MM.1S (cell line): Measurements from ENCODE around the gene PI4KA.

Experiments used
- DNase-seq: peaks from one replicate; pipeline ENCODE4 v3.0.0-alpha.2; 2015
- H2AFZ ChIP-seq: fragments of 300-600 bp; sonication (generic); 2 replicates; pipeline ENCODE4 v1.6.0; 2016; ENCODE audit warnings: antibody characterized with exemption, low read length
- H3F3A ChIP-seq: fragments of 300-600 bp; sonication (generic); 2 replicates; pipeline ENCODE4 v1.6.1; 2016; ENCODE audit warnings: mild to moderate bottlenecking, antibody characterized with exemption, low read length, moderate library complexity, mixed read lengths; ENCODE audit not compliant: insufficient read depth
- H3K27ac ChIP-seq: fragments of 300-600 bp; sonication (generic); 2 replicates; pipeline ENCODE4 v1.5.1; 2016; ENCODE audit warnings: mild to moderate bottlenecking, low read length
- H3K27me3 ChIP-seq: fragments of 300-600 bp; sonication (generic); replicated peaks from 2 replicates; pipeline ENCODE4 v1.6.0; 2016; ENCODE audit warnings: low read length; ENCODE audit not compliant: insufficient read depth
- H3K36me3 ChIP-seq: fragments of 300-600 bp; sonication (generic); replicated peaks from 2 replicates; pipeline ENCODE4 v1.6.1; 2016; ENCODE audit warnings: mild to moderate bottlenecking, low read length, mixed read lengths; ENCODE audit not compliant: insufficient read depth
- H3K4me1 ChIP-seq: fragments of 300-600 bp; sonication (generic); 2 replicates; pipeline ENCODE4 v1.6.1; 2016; ENCODE audit warnings: low read length, mixed read lengths
- H3K4me2 ChIP-seq: fragments of 300-600 bp; sonication (generic); 2 replicates; pipeline ENCODE4 v1.6.0; 2016; ENCODE audit warnings: low read depth, low read length
- H3K4me3 ChIP-seq: fragments of 300-600 bp; sonication (generic); 2 replicates; pipeline ENCODE4 v1.5.1; 2016; ENCODE audit warnings: low read length, mixed read lengths
- H3K79me2 ChIP-seq: fragments of 300-600 bp; sonication (generic); 2 replicates; pipeline ENCODE4 v1.6.1; 2016; ENCODE audit warnings: mixed run types, low read length, mixed read lengths
- H3K9ac ChIP-seq: fragments of 300-600 bp; sonication (generic); 2 replicates; pipeline ENCODE4 v1.6.1; 2016; ENCODE audit warnings: low read length, mixed read lengths
- H3K9me2 ChIP-seq: fragments of 300-600 bp; sonication (generic); replicated peaks from 2 replicates; pipeline ENCODE4 v1.6.1; 2016; ENCODE audit warnings: mild to moderate bottlenecking, low read length, mixed read lengths; ENCODE audit not compliant: insufficient read depth
- H3K9me3 ChIP-seq: fragments of 300-600 bp; sonication (generic); replicated peaks from 2 replicates; pipeline ENCODE4 v1.6.1; 2016; ENCODE audit warnings: mild to moderate bottlenecking, low read length, mixed read lengths; ENCODE audit not compliant: insufficient read depth
- H4K20me1 ChIP-seq: fragments of 300-600 bp; sonication (generic); 2 replicates; pipeline ENCODE4 v1.6.1; 2016; ENCODE audit warnings: mild to moderate bottlenecking, low read length, moderate library complexity, mixed read lengths; ENCODE audit not compliant: insufficient read depth
- EZH2 ChIP-seq: fragments of 300-600 bp; sonication (generic); optimal IDR thresholded peaks from 2 replicates; pipeline ENCODE3; 2017; ENCODE audit warnings: low read depth, mild to moderate bottlenecking, antibody characterized with exemption, low read length, mixed read lengths
- EZH2phosphoT487 ChIP-seq: fragments of 300-600 bp; sonication (generic); IDR thresholded peaks from 2 replicates; pipeline ENCODE4 v1.6.1; 2018; ENCODE audit warnings: antibody characterized with exemption, low read length
- TF ChIP-seq, protein P1 (sequence below): fragments of 300-600 bp; sonication (generic); IDR thresholded peaks from 2 replicates; pipeline ENCODE4 v1.5.1; 2016; ENCODE audit warnings: antibody characterized with exemption, low read length, mixed read lengths

PI4KA gene

GRCh38 chr22:20866736-20867135 is 8.1 kb upstream of the PI4KA start:
- Histone ChIP-seq H3F3A (peaks cover 18% of the 10 kb centered on the region; the same call in 1 of the 2 replicates), H2AFZ (peak overlapping the region; percentile 54), H3K4me2 (peak overlapping the region; percentile 88), H3K27ac (peak overlapping the region; percentile 85), H3K36me3 (no peaks in the 10 kb centered on the region), H3K9me3 (no peaks in the 10 kb centered on the region), H3K9me2 (no peaks in the 10 kb centered on the region), H3K9ac (peak overlapping the region; percentile 63; the same call in 1 of the 2 replicates), H3K79me2 (peaks cover 40% of the 10 kb centered on the region), H3K4me1 (peaks cover 26% of the 10 kb centered on the region), H4K20me1 (no peaks in the 10 kb centered on the region), H3K27me3 (no peaks in the 10 kb centered on the region), H3K4me3 (peak overlapping the region; percentile 47)
- TF ChIP-seq EZH2phosphoT487 (no peak), EZH2 (no peak)
- peak; percentile 9 for DNase-seq

DNA sequence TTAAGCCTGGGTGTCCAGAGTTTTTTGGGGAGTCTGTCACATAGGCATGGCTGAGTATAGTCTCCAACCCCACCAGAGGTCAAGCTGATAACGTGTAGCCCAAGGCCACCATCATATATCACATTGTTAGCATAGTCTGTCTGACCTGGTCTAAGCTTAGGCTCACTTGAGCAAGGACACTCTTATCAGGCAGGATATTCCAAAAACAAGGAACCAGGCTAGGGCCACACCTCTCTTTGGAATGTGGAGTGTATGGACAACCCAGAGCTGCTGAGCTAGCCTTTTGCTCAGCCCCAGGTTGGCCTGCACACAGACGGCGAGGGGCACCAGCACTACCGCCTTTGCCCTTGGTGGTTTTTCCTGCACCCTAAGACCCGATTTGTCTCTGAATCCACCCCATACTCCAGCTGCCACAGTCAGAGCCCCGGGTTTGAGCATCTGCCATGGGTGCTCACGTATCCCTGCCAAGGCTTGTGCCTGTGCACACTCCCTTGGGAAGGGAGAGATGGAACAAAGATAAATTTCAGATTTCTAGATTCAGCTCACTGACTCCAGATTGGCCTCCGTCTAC is 7.3 kb upstream of the PI4KA start:
- Histone ChIP-seq H3K4me3 (no peak overlapping the region), H3K9me2 (no peaks in the 10 kb centered on the region), H3K27ac (peak overlapping the region; percentile 85; the same call in 1 of the 2 replicates), H3K4me1 (peaks cover 26% of the 10 kb centered on the region), H3K79me2 (peaks cover 41% of the 10 kb centered on the region), H3K9ac (no peak overlapping the region), H4K20me1 (no peaks in the 10 kb centered on the region), H3K4me2 (peak overlapping the region; percentile 88; the same call in 1 of the 2 replicates), H3K36me3 (no peaks in the 10 kb centered on the region), H3K27me3 (no peaks in the 10 kb centered on the region), H3K9me3 (no peaks in the 10 kb centered on the region), H2AFZ (no peak overlapping the region), H3F3A (peaks cover 18% of the 10 kb centered on the region; the same call in 1 of the 2 replicates)
- TF ChIP-seq, protein P1, sequence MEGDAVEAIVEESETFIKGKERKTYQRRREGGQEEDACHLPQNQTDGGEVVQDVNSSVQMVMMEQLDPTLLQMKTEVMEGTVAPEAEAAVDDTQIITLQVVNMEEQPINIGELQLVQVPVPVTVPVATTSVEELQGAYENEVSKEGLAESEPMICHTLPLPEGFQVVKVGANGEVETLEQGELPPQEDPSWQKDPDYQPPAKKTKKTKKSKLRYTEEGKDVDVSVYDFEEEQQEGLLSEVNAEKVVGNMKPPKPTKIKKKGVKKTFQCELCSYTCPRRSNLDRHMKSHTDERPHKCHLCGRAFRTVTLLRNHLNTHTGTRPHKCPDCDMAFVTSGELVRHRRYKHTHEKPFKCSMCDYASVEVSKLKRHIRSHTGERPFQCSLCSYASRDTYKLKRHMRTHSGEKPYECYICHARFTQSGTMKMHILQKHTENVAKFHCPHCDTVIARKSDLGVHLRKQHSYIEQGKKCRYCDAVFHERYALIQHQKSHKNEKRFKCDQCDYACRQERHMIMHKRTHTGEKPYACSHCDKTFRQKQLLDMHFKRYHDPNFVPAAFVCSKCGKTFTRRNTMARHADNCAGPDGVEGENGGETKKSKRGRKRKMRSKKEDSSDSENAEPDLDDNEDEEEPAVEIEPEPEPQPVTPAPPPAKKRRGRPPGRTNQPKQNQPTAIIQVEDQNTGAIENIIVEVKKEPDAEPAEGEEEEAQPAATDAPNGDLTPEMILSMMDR = no peak
- no peak for TF ChIP-seq EZH2
- no peak for TF ChIP-seq EZH2phosphoT487
- no peak for DNase-seq

DNA sequence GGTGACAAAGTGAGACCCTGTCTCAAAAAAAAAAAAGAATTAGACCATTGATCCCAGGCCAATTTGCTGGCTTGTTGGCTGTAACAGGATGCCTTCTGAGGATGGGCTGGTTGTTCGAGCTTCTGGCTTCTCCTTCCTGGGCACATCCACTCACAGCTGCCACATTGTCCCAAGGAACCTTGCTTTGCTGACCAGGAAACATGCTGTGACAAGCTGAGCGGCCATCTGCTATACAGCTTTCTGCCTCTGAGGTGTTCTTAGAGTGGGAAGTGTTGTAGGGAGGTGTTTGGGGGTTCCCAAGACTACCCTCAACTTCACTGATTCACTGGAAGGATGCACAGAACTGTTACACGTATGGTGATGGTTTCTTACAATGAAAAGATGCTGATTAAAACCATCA is 6.7 kb upstream of the PI4KA start:
- Histone ChIP-seq H3K4me3 (no peak overlapping the region), H3K79me2 (peaks cover 48% of the 10 kb centered on the region), H4K20me1 (no peaks in the 10 kb centered on the region), H3K27ac (no peak overlapping the region), H3K9me2 (no peaks in the 10 kb centered on the region), H3F3A (peaks cover 18% of the 10 kb centered on the region; the same call in 1 of the 2 replicates), H3K9me3 (no peaks in the 10 kb centered on the region), H3K36me3 (no peaks in the 10 kb centered on the region), H3K4me2 (no peak overlapping the region), H3K27me3 (no peaks in the 10 kb centered on the region), H3K4me1 (peaks cover 26% of the 10 kb centered on the region), H3K9ac (no peak overlapping the region), H2AFZ (no peak overlapping the region)
- TF ChIP-seq, protein P1 = no peak
- TF ChIP-seq EZH2 = no peak
- no peak for DNase-seq

DNA sequence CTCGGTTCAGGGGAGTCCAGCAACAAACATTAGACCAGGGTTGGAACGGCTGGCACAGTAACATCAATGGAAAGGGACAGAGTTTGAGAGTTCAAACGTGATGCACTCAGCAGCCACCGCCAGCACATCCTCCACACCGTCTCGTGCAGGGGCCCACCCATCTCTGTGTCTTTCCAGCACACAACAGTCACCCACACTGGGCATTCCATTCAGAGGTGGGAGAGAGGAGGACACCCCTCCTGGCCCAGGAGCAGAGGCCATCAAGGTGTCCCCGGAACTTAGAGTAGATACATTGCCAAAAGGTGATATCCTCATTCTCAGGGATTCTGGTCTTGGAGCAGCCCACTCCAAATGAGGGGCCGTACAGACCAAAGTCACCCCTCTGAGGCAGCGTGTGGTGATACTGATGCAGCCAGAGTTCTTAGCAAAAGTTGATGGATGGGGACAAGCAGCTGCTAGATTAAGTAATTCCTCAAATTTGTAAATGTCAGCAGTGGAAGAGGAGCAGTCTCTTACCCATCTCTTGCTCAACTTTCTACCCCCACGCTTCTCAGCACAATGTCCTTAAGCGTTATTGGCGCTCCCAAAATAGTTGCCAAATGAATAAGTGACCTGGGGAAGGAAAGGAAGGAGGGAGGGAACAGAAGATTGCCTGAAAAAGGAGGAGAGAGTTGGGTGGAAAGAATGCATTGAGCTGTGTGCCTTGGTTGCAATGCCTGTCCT is 5.7 kb upstream of the PI4KA start:
- no peaks in the 10 kb centered on the region for H3K9me3 ChIP-seq
- H3K9ac ChIP-seq = no peak overlapping the region
- no peaks in the 10 kb centered on the region for H3K36me3 ChIP-seq
- TF ChIP-seq EZH2phosphoT487 (no peak), EZH2 (no peak)
- TF ChIP-seq, protein P1 = no peak
- no peak overlapping the region for H3K27ac ChIP-seq
- H3K79me2 ChIP-seq = peaks cover 58% of the 10 kb centered on the region
- H3K9me2 ChIP-seq = no peaks in the 10 kb centered on the region
- H3K4me2 ChIP-seq = no peak overlapping the region
- no peak overlapping the region for H3K4me3 ChIP-seq
- DNase-seq = no peak
- no peak overlapping the region for H2AFZ ChIP-seq
- no peaks in the 10 kb centered on the region for H3K27me3 ChIP-seq
- peaks cover 18% of the 10 kb centered on the region; the same call in 1 of the 2 replicates for H3F3A ChIP-seq
- H3K4me1 ChIP-seq = peaks cover 33% of the 10 kb centered on the region
- no peaks in the 10 kb centered on the region for H4K20me1 ChIP-seq
